WTC11 (cell line): ENCODE results near the gene ERC2. TPM values are rescaled to one million over a fixed set of nuclear protein-coding genes. Genes with fewer than 3 reads are reported as not detected.
"Not testable (repeated sequence)": the region's sequence is repeated elsewhere in the genome, so short reads cannot be mapped to it uniquely, and the experiment has no call there.

Experiments used
- ATAC-seq: fragments of 200-7000 bp; cut with Tn5 transposase; 2 replicates; pipeline ENCODE4 v1.10.0; 2021; ENCODE audit warnings: mild to moderate bottlenecking, moderate library complexity
- CTCF ChIA-PET: fragments of 300-600 bp; sonication (Branson Sonifier 250); formaldehyde crosslinking; loops from one replicate; lab custom pipeline; 2021; ENCODE audit warnings: antibody characterized with exemption; lab: Charles Lee
- POLR2A ChIA-PET: fragments of 350-600 bp; sonication (Branson Sonifier 250); formaldehyde crosslinking; loops from one replicate; lab custom pipeline; 2021; ENCODE audit warnings: antibody characterized with exemption; lab: Charles Lee
- DNase-seq: peaks from one replicate; pipeline ENCODE4 v3.0.0; 2021; ENCODE audit warnings: low spot score
- H3K27ac Mint-ChIP-seq: 2 replicates; pipeline ENCODE4 v1.8.0; 2021; ENCODE audit warnings: mixed read lengths
- H3K27me3 Mint-ChIP-seq: 2 replicates; pipeline ENCODE4 v1.8.0; 2021; ENCODE audit warnings: low read depth, mild to moderate bottlenecking, moderate library complexity, mixed read lengths
- H3K36me3 Mint-ChIP-seq: 2 replicates; pipeline ENCODE4 v1.8.0; 2021; ENCODE audit warnings: mixed read lengths
- H3K4me1 Mint-ChIP-seq: 2 replicates; pipeline ENCODE4 v1.8.0; 2022; ENCODE audit warnings: mixed read lengths
- H3K4me3 Mint-ChIP-seq: 2 replicates; pipeline ENCODE4 v1.8.0; 2021; ENCODE audit warnings: mild to moderate bottlenecking, moderate library complexity, mixed read lengths
- H3K9me3 Mint-ChIP-seq: 2 replicates; pipeline ENCODE4 v1.8.0; 2021; ENCODE audit warnings: mixed read lengths
- AR ChIP-seq: fragments of 250-450 bp; sonication (Bioruptor Pico); IDR thresholded peaks from 2 replicates; pipeline ENCODE4 v1.9.0; 2021; ENCODE audit warnings: mild to moderate bottlenecking
- ATF2 ChIP-seq: sonication (generic); formaldehyde crosslinking; IDR thresholded peaks from 2 replicates; pipeline ENCODE4 v1.8.1; 2022; ENCODE audit warnings: low read depth, missing genetic modification reagents, borderline replicate concordance
- ERG ChIP-seq: fragments of 250-450 bp; sonication (Bioruptor Pico); IDR thresholded peaks from 2 replicates; pipeline ENCODE4 v1.8.0; 2021; ENCODE audit warnings: mild to moderate bottlenecking
- ZNF232 ChIP-seq: sonication (generic); formaldehyde crosslinking; IDR thresholded peaks from 2 replicates; pipeline ENCODE4 v1.8.0; 2022; ENCODE audit warnings: mild to moderate bottlenecking, missing genetic modification reagents
- ZNF425 ChIP-seq: fragments of 250-450 bp; sonication (Bioruptor Pico); conservative IDR thresholded peaks from 2 replicates; pipeline ENCODE4 v1.9.0; 2021; ENCODE audit warnings: mild to moderate bottlenecking
- total RNA-seq: library from RNA; stranded (reverse); gene quantifications from 3 replicates; pipeline ENCODE4 v1.2.3, GENCODE V29; 2021
- TF ChIP-seq, protein P1 (sequence below): sonication (generic); formaldehyde crosslinking; IDR thresholded peaks from 2 replicates; pipeline ENCODE4 v1.8.1; 2023; ENCODE audit warnings: mild to moderate bottlenecking, missing genetic modification reagents, moderate library complexity
- TF ChIP-seq, protein P2 (sequence below): sonication (generic); formaldehyde crosslinking; IDR thresholded peaks from 2 replicates; pipeline ENCODE4 v1.8.0; 2023; ENCODE audit warnings: missing genetic modification reagents, mild to moderate bottlenecking, borderline replicate concordance
- TF ChIP-seq, protein P3 (sequence below): sonication (generic); formaldehyde crosslinking; conservative IDR thresholded peaks from 2 replicates; pipeline ENCODE4 v1.8.1; 2023; ENCODE audit warnings: mild to moderate bottlenecking, low read depth, missing genetic modification reagents, moderate library complexity
- TF ChIP-seq, protein P4 (sequence below): sonication (generic); formaldehyde crosslinking; IDR thresholded peaks from 2 replicates; pipeline ENCODE4 v1.8.0; 2023; ENCODE audit warnings: missing genetic modification reagents

Gene ERC2
- total RNA-seq, 1 experiment from 2014 or later: 23.5 TPM

- Mint-ChIP-seq H3K36me3 (peaks cover 9% of the 10 kb centered on the region), H3K4me3 (no peak overlapping the region), H3K27me3 (no peaks in the 10 kb centered on the region), H3K9me3 (peaks cover 15% of the 10 kb centered on the region), H3K27ac (no peak overlapping the region), H3K4me1 (no peaks in the 10 kb centered on the region)
- ATAC-seq (no peak), DNase-seq (no peak)
- ChIA-PET POLR2A (interaction anchor here (0.7 kb wide), 1 partner anchor 721 kb away, joined by 5 read pairs; no protein-coding TSS in a partner anchor), CTCF (interaction anchor here (1.0 to 1.5 kb wide), 3 partner anchors 10 to 33 kb away, joined by 3 to 6 read pairs (median 3); no protein-coding TSS in a partner anchor)
- TF ChIP-seq ZNF232 (CRISPR knock-in tag): no peak
These were observed 198.3 kb downstream of the ERC2 start for GRCh38 chr3:56269755-56270535.

DNA sequence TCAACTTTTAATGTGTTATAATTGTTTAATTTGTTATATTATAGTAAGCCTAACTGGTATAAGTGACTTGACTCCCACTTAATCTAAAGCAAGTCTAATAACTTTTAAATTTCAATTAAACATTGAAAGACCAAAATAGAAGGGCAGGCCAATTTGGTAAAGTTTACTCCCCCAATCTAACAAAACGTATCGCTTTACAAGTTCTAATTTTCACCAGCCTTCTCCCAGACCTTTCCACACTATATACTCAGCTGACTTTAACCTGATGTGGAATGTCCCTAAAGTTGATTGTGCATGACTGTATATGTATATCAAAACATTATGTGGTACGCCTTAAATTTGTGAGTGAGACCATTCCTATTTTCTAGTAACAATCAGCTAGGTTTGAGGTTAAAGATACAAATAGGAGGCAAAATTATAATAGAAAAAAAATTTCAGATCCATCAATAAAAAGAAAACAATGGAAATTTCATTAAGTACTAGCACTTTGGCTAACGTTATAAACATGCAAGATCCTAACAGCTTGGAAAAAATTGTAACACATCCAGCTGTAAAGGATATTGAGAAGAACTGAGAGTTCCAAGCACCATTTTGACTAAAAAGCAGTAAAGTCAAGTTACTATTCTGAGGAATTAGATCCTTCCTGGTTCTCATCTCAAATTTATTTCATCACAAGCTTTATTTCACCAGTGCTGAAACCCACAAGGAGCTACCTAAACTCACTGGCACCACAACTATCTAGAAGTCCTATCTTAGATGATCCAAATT lies 199.5 kb downstream of the ERC2 start:
- Mint-ChIP-seq H3K27ac (no peak overlapping the region), H3K4me1 (no peaks in the 10 kb centered on the region), H3K4me3 (no peak overlapping the region), H3K36me3 (peaks cover 10% of the 10 kb centered on the region), H3K27me3 (no peaks in the 10 kb centered on the region), H3K9me3 (peaks cover 21% of the 10 kb centered on the region)
- ATAC-seq (no peak), DNase-seq (no peak)
- TF ChIP-seq, protein P1, sequence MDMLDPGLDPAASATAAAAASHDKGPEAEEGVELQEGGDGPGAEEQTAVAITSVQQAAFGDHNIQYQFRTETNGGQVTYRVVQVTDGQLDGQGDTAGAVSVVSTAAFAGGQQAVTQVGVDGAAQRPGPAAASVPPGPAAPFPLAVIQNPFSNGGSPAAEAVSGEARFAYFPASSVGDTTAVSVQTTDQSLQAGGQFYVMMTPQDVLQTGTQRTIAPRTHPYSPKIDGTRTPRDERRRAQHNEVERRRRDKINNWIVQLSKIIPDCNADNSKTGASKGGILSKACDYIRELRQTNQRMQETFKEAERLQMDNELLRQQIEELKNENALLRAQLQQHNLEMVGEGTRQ (CRISPR knock-in tag): no peak
- TF ChIP-seq AR: no peak
- no peak for TF ChIP-seq ZNF425
- TF ChIP-seq, protein P2, sequence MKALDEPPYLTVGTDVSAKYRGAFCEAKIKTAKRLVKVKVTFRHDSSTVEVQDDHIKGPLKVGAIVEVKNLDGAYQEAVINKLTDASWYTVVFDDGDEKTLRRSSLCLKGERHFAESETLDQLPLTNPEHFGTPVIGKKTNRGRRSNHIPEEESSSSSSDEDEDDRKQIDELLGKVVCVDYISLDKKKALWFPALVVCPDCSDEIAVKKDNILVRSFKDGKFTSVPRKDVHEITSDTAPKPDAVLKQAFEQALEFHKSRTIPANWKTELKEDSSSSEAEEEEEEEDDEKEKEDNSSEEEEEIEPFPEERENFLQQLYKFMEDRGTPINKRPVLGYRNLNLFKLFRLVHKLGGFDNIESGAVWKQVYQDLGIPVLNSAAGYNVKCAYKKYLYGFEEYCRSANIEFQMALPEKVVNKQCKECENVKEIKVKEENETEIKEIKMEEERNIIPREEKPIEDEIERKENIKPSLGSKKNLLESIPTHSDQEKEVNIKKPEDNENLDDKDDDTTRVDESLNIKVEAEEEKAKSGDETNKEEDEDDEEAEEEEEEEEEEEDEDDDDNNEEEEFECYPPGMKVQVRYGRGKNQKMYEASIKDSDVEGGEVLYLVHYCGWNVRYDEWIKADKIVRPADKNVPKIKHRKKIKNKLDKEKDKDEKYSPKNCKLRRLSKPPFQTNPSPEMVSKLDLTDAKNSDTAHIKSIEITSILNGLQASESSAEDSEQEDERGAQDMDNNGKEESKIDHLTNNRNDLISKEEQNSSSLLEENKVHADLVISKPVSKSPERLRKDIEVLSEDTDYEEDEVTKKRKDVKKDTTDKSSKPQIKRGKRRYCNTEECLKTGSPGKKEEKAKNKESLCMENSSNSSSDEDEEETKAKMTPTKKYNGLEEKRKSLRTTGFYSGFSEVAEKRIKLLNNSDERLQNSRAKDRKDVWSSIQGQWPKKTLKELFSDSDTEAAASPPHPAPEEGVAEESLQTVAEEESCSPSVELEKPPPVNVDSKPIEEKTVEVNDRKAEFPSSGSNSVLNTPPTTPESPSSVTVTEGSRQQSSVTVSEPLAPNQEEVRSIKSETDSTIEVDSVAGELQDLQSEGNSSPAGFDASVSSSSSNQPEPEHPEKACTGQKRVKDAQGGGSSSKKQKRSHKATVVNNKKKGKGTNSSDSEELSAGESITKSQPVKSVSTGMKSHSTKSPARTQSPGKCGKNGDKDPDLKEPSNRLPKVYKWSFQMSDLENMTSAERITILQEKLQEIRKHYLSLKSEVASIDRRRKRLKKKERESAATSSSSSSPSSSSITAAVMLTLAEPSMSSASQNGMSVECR (CRISPR knock-in tag): no peak
- TF ChIP-seq ERG: no peak
- TF ChIP-seq, protein P3, sequence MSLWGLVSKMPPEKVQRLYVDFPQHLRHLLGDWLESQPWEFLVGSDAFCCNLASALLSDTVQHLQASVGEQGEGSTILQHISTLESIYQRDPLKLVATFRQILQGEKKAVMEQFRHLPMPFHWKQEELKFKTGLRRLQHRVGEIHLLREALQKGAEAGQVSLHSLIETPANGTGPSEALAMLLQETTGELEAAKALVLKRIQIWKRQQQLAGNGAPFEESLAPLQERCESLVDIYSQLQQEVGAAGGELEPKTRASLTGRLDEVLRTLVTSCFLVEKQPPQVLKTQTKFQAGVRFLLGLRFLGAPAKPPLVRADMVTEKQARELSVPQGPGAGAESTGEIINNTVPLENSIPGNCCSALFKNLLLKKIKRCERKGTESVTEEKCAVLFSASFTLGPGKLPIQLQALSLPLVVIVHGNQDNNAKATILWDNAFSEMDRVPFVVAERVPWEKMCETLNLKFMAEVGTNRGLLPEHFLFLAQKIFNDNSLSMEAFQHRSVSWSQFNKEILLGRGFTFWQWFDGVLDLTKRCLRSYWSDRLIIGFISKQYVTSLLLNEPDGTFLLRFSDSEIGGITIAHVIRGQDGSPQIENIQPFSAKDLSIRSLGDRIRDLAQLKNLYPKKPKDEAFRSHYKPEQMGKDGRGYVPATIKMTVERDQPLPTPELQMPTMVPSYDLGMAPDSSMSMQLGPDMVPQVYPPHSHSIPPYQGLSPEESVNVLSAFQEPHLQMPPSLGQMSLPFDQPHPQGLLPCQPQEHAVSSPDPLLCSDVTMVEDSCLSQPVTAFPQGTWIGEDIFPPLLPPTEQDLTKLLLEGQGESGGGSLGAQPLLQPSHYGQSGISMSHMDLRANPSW (CRISPR knock-in tag): no peak
- TF ChIP-seq, protein P4, sequence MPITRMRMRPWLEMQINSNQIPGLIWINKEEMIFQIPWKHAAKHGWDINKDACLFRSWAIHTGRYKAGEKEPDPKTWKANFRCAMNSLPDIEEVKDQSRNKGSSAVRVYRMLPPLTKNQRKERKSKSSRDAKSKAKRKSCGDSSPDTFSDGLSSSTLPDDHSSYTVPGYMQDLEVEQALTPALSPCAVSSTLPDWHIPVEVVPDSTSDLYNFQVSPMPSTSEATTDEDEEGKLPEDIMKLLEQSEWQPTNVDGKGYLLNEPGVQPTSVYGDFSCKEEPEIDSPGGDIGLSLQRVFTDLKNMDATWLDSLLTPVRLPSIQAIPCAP (CRISPR knock-in tag): no peak
- TF ChIP-seq ATF2 (CRISPR knock-in tag): no peak
- ChIA-PET CTCF (interaction anchor here (1.0 to 1.5 kb wide), 3 partner anchors 9 to 34 kb away, joined by 3 to 6 read pairs (median 3); no protein-coding TSS in a partner anchor), POLR2A (no interaction called here)

DNA sequence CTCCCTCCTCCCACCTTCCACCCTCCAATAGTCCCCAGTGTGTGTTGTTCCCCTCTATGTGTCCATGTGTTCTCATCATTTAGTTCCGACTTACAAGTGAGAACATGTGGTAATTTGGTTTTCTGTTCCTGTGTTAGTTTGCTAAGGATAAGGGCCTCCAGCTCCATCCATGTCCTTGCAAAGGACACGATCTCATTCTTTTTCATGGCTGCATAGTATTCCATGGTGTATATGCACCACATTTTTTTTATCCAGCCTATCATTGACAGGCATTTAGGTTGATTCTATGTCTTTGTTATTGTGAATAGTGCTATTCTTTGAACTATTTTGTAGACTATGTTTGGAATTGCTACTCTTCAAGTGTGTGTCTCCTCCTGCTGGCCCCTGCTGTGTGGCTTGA lies 206.4 kb downstream of the ERC2 start:
- CTCF ChIA-PET: not testable (repeated sequence)
- peaks cover 15% of the 10 kb centered on the region for H3K36me3 Mint-ChIP-seq
- peaks cover 21% of the 10 kb centered on the region for H3K9me3 Mint-ChIP-seq

More for the DNA sequence above, 206.4 kb downstream of the ERC2 start:
- H3K4me3 Mint-ChIP-seq, H3K27ac Mint-ChIP-seq, ATAC-seq, POLR2A ChIA-PET, DNase-seq, H3K4me1 Mint-ChIP-seq, H3K27me3 Mint-ChIP-seq: not testable (repeated sequence)
